WTC11 (cell line): ENCODE measurements around the gene FAM53B. TPM values are rescaled to one million over a fixed set of nuclear protein-coding genes. Genes with fewer than 3 reads are reported as not detected.

ENCODE experiments used
- ATAC-seq: fragments of 200-7000 bp; cut with Tn5 transposase; 2 replicates; pipeline ENCODE4 v1.10.0; 2021; ENCODE audit warnings: mild to moderate bottlenecking, moderate library complexity
- CTCF ChIA-PET: fragments of 300-600 bp; sonication (Branson Sonifier 250); formaldehyde crosslinking; loops from one replicate; lab custom pipeline; 2021; ENCODE audit warnings: antibody characterized with exemption; lab: Charles Lee
- POLR2A ChIA-PET: fragments of 350-600 bp; sonication (Branson Sonifier 250); formaldehyde crosslinking; loops from one replicate; lab custom pipeline; 2021; ENCODE audit warnings: antibody characterized with exemption; lab: Charles Lee
- DNase-seq: peaks from one replicate; pipeline ENCODE4 v3.0.0; 2021; ENCODE audit warnings: low spot score
- H3K27ac Mint-ChIP-seq: 2 replicates; pipeline ENCODE4 v1.8.0; 2021; ENCODE audit warnings: mixed read lengths
- H3K27me3 Mint-ChIP-seq: 2 replicates; pipeline ENCODE4 v1.8.0; 2021; ENCODE audit warnings: low read depth, mild to moderate bottlenecking, moderate library complexity, mixed read lengths
- H3K36me3 Mint-ChIP-seq: 2 replicates; pipeline ENCODE4 v1.8.0; 2021; ENCODE audit warnings: mixed read lengths
- H3K4me1 Mint-ChIP-seq: 2 replicates; pipeline ENCODE4 v1.8.0; 2022; ENCODE audit warnings: mixed read lengths
- H3K4me3 Mint-ChIP-seq: 2 replicates; pipeline ENCODE4 v1.8.0; 2021; ENCODE audit warnings: mild to moderate bottlenecking, moderate library complexity, mixed read lengths
- H3K9me3 Mint-ChIP-seq: 2 replicates; pipeline ENCODE4 v1.8.0; 2021; ENCODE audit warnings: mixed read lengths
- ATF6 ChIP-seq: sonication (generic); formaldehyde crosslinking; IDR thresholded peaks from 2 replicates; pipeline ENCODE4 v1.8.1; 2023; ENCODE audit warnings: mild to moderate bottlenecking, missing genetic modification reagents
- CTCF ChIP-seq: fragments of 200-600 bp; IDR thresholded peaks from 2 replicates; pipeline ENCODE4 v1.8.0; 2022; ENCODE audit warnings: antibody characterized with exemption
- E2F1 ChIP-seq: sonication (generic); formaldehyde crosslinking; IDR thresholded peaks from 2 replicates; pipeline ENCODE4 v1.8.0; 2022; ENCODE audit warnings: mild to moderate bottlenecking, missing genetic modification reagents
- ELF4 ChIP-seq: sonication (generic); formaldehyde crosslinking; IDR thresholded peaks from 2 replicates; pipeline ENCODE4 v1.8.1; 2022; ENCODE audit warnings: low read depth, mild to moderate bottlenecking, moderate library complexity, missing genetic modification reagents
- FOXJ3 ChIP-seq: sonication (generic); formaldehyde crosslinking; IDR thresholded peaks from 2 replicates; pipeline ENCODE4 v1.9.0; 2021; ENCODE audit warnings: missing genetic modification reagents, mild to moderate bottlenecking, borderline replicate concordance
- FOXP1 ChIP-seq: sonication (generic); formaldehyde crosslinking; IDR thresholded peaks from 2 replicates; pipeline ENCODE4 v1.8.0; 2022; ENCODE audit warnings: missing genetic modification reagents, mild to moderate bottlenecking, moderate library complexity, borderline replicate concordance
- GABPB1 ChIP-seq: sonication (generic); formaldehyde crosslinking; IDR thresholded peaks from 2 replicates; pipeline ENCODE4 v1.8.1; 2023; ENCODE audit warnings: mild to moderate bottlenecking, missing genetic modification reagents
- GRHL2 ChIP-seq: fragments of 250-450 bp; sonication (Bioruptor Pico); IDR thresholded peaks from 2 replicates; pipeline ENCODE4 v1.8.0; 2022; ENCODE audit warnings: mild to moderate bottlenecking, moderate library complexity; ENCODE audit not compliant: insufficient replicate concordance, severe bottlenecking
- MAX ChIP-seq: sonication (generic); formaldehyde crosslinking; IDR thresholded peaks from 2 replicates; pipeline ENCODE4 v1.8.0; 2022; ENCODE audit warnings: mild to moderate bottlenecking, missing genetic modification reagents
- MXD4 ChIP-seq: fragments of 250-450 bp; sonication (Bioruptor Pico); IDR thresholded peaks from 2 replicates; pipeline ENCODE4 v1.8.0; 2021; ENCODE audit warnings: mild to moderate bottlenecking, moderate library complexity, borderline replicate concordance
- MYBL2 ChIP-seq: sonication (generic); formaldehyde crosslinking; IDR thresholded peaks from 2 replicates; pipeline ENCODE4 v1.8.1; 2023; ENCODE audit warnings: mild to moderate bottlenecking, moderate library complexity, missing genetic modification reagents
- NFE2L1 ChIP-seq: sonication (generic); formaldehyde crosslinking; IDR thresholded peaks from 2 replicates; pipeline ENCODE4 v1.8.1; 2023; ENCODE audit warnings: missing genetic modification reagents
- NFYB ChIP-seq: sonication (generic); formaldehyde crosslinking; conservative IDR thresholded peaks from 2 replicates; pipeline ENCODE4 v1.8.0; 2022; ENCODE audit warnings: low read depth, missing genetic modification reagents
- SOX15 ChIP-seq: fragments of 250-450 bp; sonication (Bioruptor Pico); IDR thresholded peaks from 2 replicates; pipeline ENCODE4 v1.9.0; 2021; ENCODE audit warnings: mild to moderate bottlenecking
- TCF7 ChIP-seq: sonication (generic); formaldehyde crosslinking; IDR thresholded peaks from 2 replicates; pipeline ENCODE4 v1.8.0; 2022; ENCODE audit warnings: mild to moderate bottlenecking, low read depth, missing genetic modification reagents, moderate library complexity
- TEAD1 ChIP-seq: sonication (generic); formaldehyde crosslinking; IDR thresholded peaks from 2 replicates; pipeline ENCODE4 v1.8.0; 2022; ENCODE audit warnings: mild to moderate bottlenecking, missing genetic modification reagents
- TEAD4 ChIP-seq: sonication (generic); formaldehyde crosslinking; IDR thresholded peaks from 2 replicates; pipeline ENCODE4 v1.8.0; 2022; ENCODE audit warnings: mild to moderate bottlenecking, missing genetic modification reagents
- TP53 ChIP-seq: sonication (generic); formaldehyde crosslinking; IDR thresholded peaks from 2 replicates; pipeline ENCODE4 v1.8.1; 2023; ENCODE audit warnings: mild to moderate bottlenecking, missing genetic modification reagents
- ZNF121 ChIP-seq: sonication (generic); formaldehyde crosslinking; IDR thresholded peaks from 2 replicates; pipeline ENCODE4 v1.8.0; 2023; ENCODE audit warnings: missing genetic modification reagents
- ZNF263 ChIP-seq: sonication (generic); formaldehyde crosslinking; IDR thresholded peaks from 2 replicates; pipeline ENCODE4 v1.8.1; 2022; ENCODE audit warnings: low read depth, mild to moderate bottlenecking, moderate library complexity, missing genetic modification reagents
- ZNF317 ChIP-seq: sonication (generic); formaldehyde crosslinking; IDR thresholded peaks from 2 replicates; pipeline ENCODE4 v1.8.1; 2023; ENCODE audit warnings: low read depth, mild to moderate bottlenecking, moderate library complexity, missing genetic modification reagents, borderline replicate concordance
- ZNF396 ChIP-seq: fragments of 250-450 bp; sonication (Bioruptor Pico); IDR thresholded peaks from 2 replicates; pipeline ENCODE4 v1.8.0; 2021; ENCODE audit warnings: mild to moderate bottlenecking, moderate library complexity, borderline replicate concordance
- ZNF416 ChIP-seq: fragments of 250-450 bp; sonication (Bioruptor Pico); IDR thresholded peaks from 2 replicates; pipeline ENCODE4 v1.9.0; 2021; ENCODE audit warnings: mild to moderate bottlenecking, inconsistent platforms
- ZNF671 ChIP-seq: fragments of 250-450 bp; sonication (Bioruptor Pico); IDR thresholded peaks from 2 replicates; pipeline ENCODE4 v1.8.0; 2021; ENCODE audit warnings: mild to moderate bottlenecking
- total RNA-seq: library from RNA; stranded (reverse); gene quantifications from 3 replicates; pipeline ENCODE4 v1.2.3, GENCODE V29; 2021

The FAM53B gene
- total RNA-seq, 1 experiment from 2014 or later = 21.3 TPM

- DNase-seq = no peak
- ATAC-seq = no peak
- POLR2A ChIA-PET = no interaction called here
- no peaks in the 10 kb centered on the region for H3K36me3 Mint-ChIP-seq
- H3K27me3 Mint-ChIP-seq = no peaks in the 10 kb centered on the region
- H3K4me1 Mint-ChIP-seq = peaks cover 23% of the 10 kb centered on the region
- H3K27ac Mint-ChIP-seq = no peak overlapping the region; the same call in 1 of the 2 replicates
- TF ChIP-seq MAX (CRISPR knock-in tag) (no peak), ZNF263 (CRISPR knock-in tag) (no peak), FOXJ3 (CRISPR knock-in tag) (no peak), ZNF671 (CRISPR knock-in tag) (no peak), ZNF121 (CRISPR knock-in tag) (no peak), SOX15 (no peak), MYBL2 (CRISPR knock-in tag) (no peak), CTCF (no peak), TEAD1 (CRISPR knock-in tag) (no peak), ELF4 (CRISPR knock-in tag) (no peak), GRHL2 (no peak), MXD4 (CRISPR knock-in tag) (no peak), TCF7 (CRISPR knock-in tag) (no peak)
- CTCF ChIA-PET = interaction anchor here (1.0 to 4.7 kb wide), 6 partner anchors 8 to 139 kb away, joined by 3 to 32 read pairs (median 7); no protein-coding TSS in a partner anchor
- no peaks in the 10 kb centered on the region for H3K9me3 Mint-ChIP-seq
- H3K4me3 Mint-ChIP-seq = no peak overlapping the region
Measured at GRCh38 chr10:124669824-124670654, 74.1 kb downstream of the FAM53B start.

- H3K4me1 Mint-ChIP-seq = peaks cover 23% of the 10 kb centered on the region
- H3K9me3 Mint-ChIP-seq = no peaks in the 10 kb centered on the region
- ChIA-PET CTCF (no interaction called here), POLR2A (no interaction called here)
- ATAC-seq (no peak), DNase-seq (no peak)
- H3K27ac Mint-ChIP-seq = no peak overlapping the region
- no peaks in the 10 kb centered on the region for H3K27me3 Mint-ChIP-seq
- no peak overlapping the region for H3K4me3 Mint-ChIP-seq
- H3K36me3 Mint-ChIP-seq = no peaks in the 10 kb centered on the region
- no peak for TF ChIP-seq FOXP1
- TF ChIP-seq SOX15 = no peak
- TF ChIP-seq ATF6 (CRISPR knock-in tag) = no peak
- no peak for TF ChIP-seq GRHL2
- no peak for TF ChIP-seq TP53 (CRISPR knock-in tag)
- TF ChIP-seq NFYB = no peak
- TF ChIP-seq ZNF416 (CRISPR knock-in tag) = no peak
- TF ChIP-seq GABPB1 (CRISPR knock-in tag) = no peak
- TF ChIP-seq CTCF = no peak
- TF ChIP-seq ZNF396 (CRISPR knock-in tag) = no peak
- TF ChIP-seq NFE2L1 (CRISPR knock-in tag) = no peak
- TF ChIP-seq TEAD4 (CRISPR knock-in tag) = no peak
- TF ChIP-seq E2F1 (CRISPR knock-in tag) = no peak
- no peak for TF ChIP-seq ZNF317 (CRISPR knock-in tag)
Measured at GRCh38 chr10:124669141-124669823, 74.9 kb downstream of the FAM53B start.
